H1 (cell line): ENCODE measurements around the gene GALNT12. TPM values are rescaled to one million over a fixed set of nuclear protein-coding genes. Genes with fewer than 3 reads are reported as not detected.

Source experiments
- CTCF ChIA-PET: fragments of 300-600 bp; sonication (Branson Sonifier 250); formaldehyde crosslinking; loops from one replicate; lab custom pipeline; 2021; ENCODE audit not compliant: partially characterized antibody; lab: Charles Lee
- POLR2A ChIA-PET: fragments of 300-600 bp; sonication (Branson Sonifier 250); formaldehyde crosslinking; loops from one replicate; lab custom pipeline; 2021; ENCODE audit warnings: inconsistent platforms; ENCODE audit not compliant: partially characterized antibody; lab: Charles Lee
- DNase-seq, 2 experiments: peaks; one replicate each; pipeline versions ENCODE4 v3.0.0 to v3.0.0-alpha.2; 2010 to 2022; ENCODE audit warnings: low spot score in 2 of 2, low read depth in 1 of 2, mixed read lengths in 1 of 2
- FAIRE-seq: peaks from 2 replicates; lab custom pipeline; 2011; peaks lifted over from hg19 to GRCh38; lab: Jason Lieb, UNC
- H2AFZ ChIP-seq: 2 replicates; pipeline ENCODE4 v1.8.1; 2012; ENCODE audit warnings: low read length, inconsistent platforms
- H2AK5ac ChIP-seq: 2 replicates; pipeline ENCODE4 v1.6.1; 2013; ENCODE audit warnings: low read depth, low read length
- H2BK120ac ChIP-seq: replicated peaks from 2 replicates; pipeline ENCODE3; 2013; ENCODE audit warnings: low read depth, low read length, inconsistent platforms
- H2BK12ac ChIP-seq: 2 replicates; pipeline ENCODE4 v1.6.1; 2013; ENCODE audit warnings: low read depth, low read length
- H2BK15ac ChIP-seq: 2 replicates; pipeline ENCODE4 v1.6.1; 2013; ENCODE audit warnings: low read length
- H2BK20ac ChIP-seq: 2 replicates; pipeline ENCODE4 v1.6.1; 2013; ENCODE audit warnings: low read length
- H2BK5ac ChIP-seq: 2 replicates; pipeline ENCODE4 v1.6.1; 2013; ENCODE audit warnings: low read depth, low read length
- H3K14ac ChIP-seq: 2 replicates; pipeline ENCODE4 v1.6.1; 2013; ENCODE audit warnings: inconsistent platforms; ENCODE audit not compliant: insufficient read length
- H3K18ac ChIP-seq: 2 replicates; pipeline ENCODE4 v1.6.1; 2013; ENCODE audit warnings: low read length; ENCODE audit errors: extremely low read depth
- H3K23ac ChIP-seq: 2 replicates; pipeline ENCODE4 v1.6.1; 2013; ENCODE audit warnings: inconsistent platforms; ENCODE audit not compliant: insufficient read length
- H3K23me2 ChIP-seq: 2 replicates; pipeline ENCODE4 v1.6.1; 2013; ENCODE audit warnings: low read depth, low read length
- H3K27ac ChIP-seq: 2 replicates; pipeline ENCODE4 v1.6.1; 2011; ENCODE audit warnings: low read depth, low read length, inconsistent platforms
- H3K27me3 ChIP-seq, 4 experiments: replicated peaks in 1 of 4; 1 replicate in 1 of 4; 2 replicates in 3 of 4; pipeline versions ENCODE4 v1.6.1 to v1.8.1; 2011 to 2013; ENCODE audit warnings: low read length in 3 of 4, mild to moderate bottlenecking in 3 of 4, inconsistent platforms in 2 of 4, mixed read lengths in 2 of 4, moderate library complexity in 1 of 4; ENCODE audit not compliant: control insufficient read depth in 3 of 4, insufficient read depth in 3 of 4; ENCODE audit errors: extremely low read depth in 1 of 4
- H3K36me3 ChIP-seq, 4 experiments: 2 replicates each; pipeline versions ENCODE4 v1.6.1 to v1.8.1; 2011 to 2013; ENCODE audit warnings: mild to moderate bottlenecking in 4 of 4, low read length in 3 of 4, moderate library complexity in 2 of 4, control low read depth in 1 of 4, inconsistent platforms in 1 of 4; ENCODE audit not compliant: insufficient read depth in 4 of 4, control insufficient read depth in 2 of 4
- H3K4ac ChIP-seq: replicated peaks from 2 replicates; pipeline ENCODE3; 2013; ENCODE audit warnings: low read length, low read depth, mixed read lengths, inconsistent platforms; ENCODE audit not compliant: insufficient read length
- H3K4me1 ChIP-seq, 4 experiments: replicated peaks in 1 of 4; 1 replicate in 1 of 4; 2 replicates in 3 of 4; pipeline versions ENCODE4 v1.6.1 to v1.8.1; 2011 to 2013; ENCODE audit warnings: low read length in 3 of 4, inconsistent platforms in 2 of 4, mixed read lengths in 1 of 4; ENCODE audit not compliant: insufficient read depth in 4 of 4, control insufficient read depth in 3 of 4
- H3K4me2 ChIP-seq, 2 experiments: 2 replicates each; pipeline versions ENCODE4 v1.6.1 to v1.8.1; 2011 to 2013; ENCODE audit warnings: low read depth in 2 of 2, low read length in 2 of 2, control low read depth in 1 of 2, inconsistent platforms in 1 of 2, mild to moderate bottlenecking in 1 of 2; ENCODE audit not compliant: insufficient read depth in 1 of 2
- H3K4me3 ChIP-seq, 4 experiments: fragments of 200-600, 300-600 bp in 1 of 4; sonication (generic), shearing (Covaris generic), sonication (Bioruptor Twin) in 1 of 4; 2 replicates each; pipeline versions ENCODE4 v1.5.1 to v1.8.1; 2011 to 2016; ENCODE audit warnings: low read length in 4 of 4, low read depth in 3 of 4, control low read depth in 2 of 4, inconsistent platforms in 2 of 4, mild to moderate bottlenecking in 2 of 4, mixed read lengths in 1 of 4, moderate library complexity in 1 of 4; ENCODE audit not compliant: insufficient read depth in 2 of 4; ENCODE audit errors: extremely low read depth in 1 of 4
- H3K56ac ChIP-seq: replicated peaks from 2 replicates; pipeline ENCODE3; 2013; ENCODE audit warnings: low read depth, mild to moderate bottlenecking, mixed read lengths, low read length, inconsistent platforms; ENCODE audit not compliant: insufficient read length
- H3K79me1 ChIP-seq: 2 replicates; pipeline ENCODE4 v1.6.1; 2013; ENCODE audit warnings: low read depth, low read length, control low read depth
- H3K79me2 ChIP-seq, 2 experiments: 2 replicates each; pipeline versions ENCODE4 v1.6.1 to v1.8.1; 2012 to 2013; ENCODE audit warnings: low read length in 2 of 2, mild to moderate bottlenecking in 2 of 2, inconsistent platforms in 1 of 2; ENCODE audit not compliant: insufficient read depth in 2 of 2, control insufficient read depth in 1 of 2
- H3K9ac ChIP-seq, 4 experiments: replicated peaks in 1 of 4; 1 replicate in 1 of 4; 2 replicates in 3 of 4; pipeline versions ENCODE4 v1.6.1 to v1.8.1; 2011 to 2013; ENCODE audit warnings: low read depth in 3 of 4, low read length in 3 of 4, control low read depth in 2 of 4, mild to moderate bottlenecking in 2 of 4, moderate library complexity in 2 of 4, inconsistent platforms in 1 of 4; ENCODE audit errors: extremely low read depth in 1 of 4
- H3K9me3 ChIP-seq, 2 experiments: 2 replicates each; pipeline versions ENCODE4 v1.6.1 to v1.8.1; 2012 to 2013; ENCODE audit warnings: mild to moderate bottlenecking in 2 of 2, moderate library complexity in 2 of 2, control low read depth in 1 of 2, inconsistent platforms in 1 of 2, low read depth in 1 of 2, low read length in 1 of 2, mixed read lengths in 1 of 2; ENCODE audit not compliant: insufficient read depth in 2 of 2
- H4K20me1 ChIP-seq, 2 experiments: replicated peaks in 1 of 2; 2 replicates each; pipeline versions ENCODE3 to v1.8.1; 2011 to 2013; ENCODE audit warnings: inconsistent platforms in 2 of 2, low read length in 2 of 2, mild to moderate bottlenecking in 1 of 2; ENCODE audit not compliant: insufficient read depth in 2 of 2, control insufficient read depth in 1 of 2
- H4K5ac ChIP-seq: 2 replicates; pipeline ENCODE4 v1.6.1; 2013; ENCODE audit warnings: low read length, low read depth, mixed read lengths, inconsistent platforms; ENCODE audit not compliant: insufficient read length
- H4K8ac ChIP-seq: 2 replicates; pipeline ENCODE4 v1.8.0; 2013; ENCODE audit warnings: mild to moderate bottlenecking, moderate library complexity, low read length, inconsistent platforms; ENCODE audit not compliant: insufficient read depth; ENCODE audit errors: extremely low read depth
- H4K91ac ChIP-seq: replicated peaks from 2 replicates; pipeline ENCODE3; 2013; ENCODE audit warnings: low read length, mixed read lengths, inconsistent platforms; ENCODE audit not compliant: insufficient read length
- ASH2L ChIP-seq: fragments of 200-600, 300-600 bp; sonication (generic); IDR thresholded peaks from one replicate; pipeline ENCODE4 v1.7.1; 2017; ENCODE audit warnings: low read length
- BACH1 ChIP-seq: IDR thresholded peaks from 2 replicates; pipeline ENCODE4 v1.6.1; 2012; ENCODE audit warnings: low read length, improper control_type of control experiment
- BCL11A ChIP-seq, 2 experiments: IDR thresholded peaks; one replicate each; pipeline ENCODE4 v1.6.1; 2011; ENCODE audit warnings: low read depth in 2 of 2, low read length in 2 of 2, mild to moderate bottlenecking in 2 of 2
- GTF2F1 ChIP-seq: IDR thresholded peaks from 2 replicates; pipeline ENCODE4 v1.6.1; 2012; ENCODE audit warnings: low read depth, low read length, improper control_type of control experiment, borderline replicate concordance
- HDAC6 ChIP-seq: IDR thresholded peaks from one replicate; pipeline ENCODE4 v1.7.1; 2012; ENCODE audit warnings: low read depth, mild to moderate bottlenecking, inconsistent platforms, low read length, moderate library complexity
- JUN ChIP-seq: IDR thresholded peaks from 2 replicates; pipeline ENCODE4 v1.6.1; 2011; ENCODE audit warnings: low read depth, mild to moderate bottlenecking, improper control_type of control experiment, low read length
- JUND ChIP-seq: IDR thresholded peaks from 2 replicates; pipeline ENCODE4 v1.6.1; 2011; ENCODE audit warnings: mild to moderate bottlenecking, improper control_type of control experiment, low read length
- MAX ChIP-seq: IDR thresholded peaks from 2 replicates; pipeline ENCODE4 v1.6.1; 2012; ENCODE audit warnings: inconsistent platforms
- RAD21 ChIP-seq, 2 experiments: IDR thresholded peaks in 1 of 2; conservative IDR thresholded peaks in 1 of 2; 2 replicates each; pipeline ENCODE4 v1.6.1; 2011; ENCODE audit warnings: low read depth in 2 of 2, low read length in 2 of 2, improper control_type of control experiment in 1 of 2, inconsistent platforms in 1 of 2, mild to moderate bottlenecking in 1 of 2, moderate library complexity in 1 of 2
- SP1 ChIP-seq: IDR thresholded peaks from 2 replicates; pipeline ENCODE4 v1.6.1; 2011; ENCODE audit warnings: low read depth, low read length
- SRF ChIP-seq: IDR thresholded peaks from 2 replicates; pipeline ENCODE4 v1.6.1; 2011; ENCODE audit warnings: mild to moderate bottlenecking, low read depth, low read length, moderate library complexity
- SUZ12 ChIP-seq: fragments of 200-600 bp; sonication (generic); IDR thresholded peaks from 2 replicates; pipeline ENCODE4 v1.6.1; 2012; ENCODE audit warnings: mild to moderate bottlenecking, inconsistent platforms, low read length, moderate library complexity, mixed read lengths
- TBP ChIP-seq: IDR thresholded peaks from 2 replicates; pipeline ENCODE4 v1.6.1; 2011; ENCODE audit warnings: low read depth, low read length, improper control_type of control experiment
- USF2 ChIP-seq: IDR thresholded peaks from 2 replicates; pipeline ENCODE4 v1.6.1; 2011; ENCODE audit warnings: low read length, improper control_type of control experiment
- WGBS, 2 experiments: shearing (Covaris generic) in 1 of 2; methylation state at CpG; one replicate each; pipeline versions ENCODE4 v1.1.6 to v1.1.7; 2013 to 2015; ENCODE audit warnings: low lambda C conversion rate in 2 of 2, mixed read lengths in 2 of 2, inconsistent platforms in 1 of 2, low coverage in 1 of 2, missing lambda C conversion rate in 1 of 2; ENCODE audit not compliant: insufficient replicate concordance in 2 of 2, insufficient coverage in 1 of 2, insufficient read length in 1 of 2; ENCODE audit errors: extremely low coverage in 1 of 2, missing lambda C conversion rate in 1 of 2; 5-methylcytosine and 5-hydroxymethylcytosine counted together
- polyA plus RNA-seq, 7 experiments: library from polyadenylated mRNA; depleted of rRNA in 3 of 7; stranded (reverse) in 5 of 7; unstranded in 2 of 7; fragments of >200 nt in 5 of 7; fragments of 200-250 nt in 2 of 7; gene quantifications; 1 replicate in 5 of 7; 2 replicates in 1 of 7; 4 replicates in 1 of 7; pipeline versions ENCODE4 v1.2.1 to v1.2.3, GENCODE V29; 2011 to 2013; ENCODE audit warnings: missing spikeins in 2 of 7, mixed read lengths in 2 of 7
- total RNA-seq: library from RNA; stranded (reverse); fragmentation: NEBNext Ultra II Directional; extraction: Animal tissue kit (Norgen Biotek cat#: 25700); gene quantifications from 2 replicates; pipeline ENCODE4 v1.2.1, GENCODE V29; 2021

Gene GALNT12
- total and polyA plus RNA-seq, 2 of the 8 experiments (the other 6 are each of a cell fraction or from before 2014, with no cell fraction given) = 16.2 to 19.6 TPM

GRCh38 chr9:98855592-98855991, 48.1 kb downstream of the GALNT12 start:
- ChIA-PET POLR2A (no interaction called here), CTCF (interaction anchor here (1.6 kb wide), 1 partner anchor 9 kb away, joined by 4 read pairs; no protein-coding TSS in a partner anchor)
- no peak overlapping the region for H4K5ac ChIP-seq
- H3K36me3 ChIP-seq = no peaks in the 10 kb centered on the region
- no peaks in the 10 kb centered on the region for H3K79me1 ChIP-seq
- no peak overlapping the region for H3K27ac ChIP-seq
- H2AFZ ChIP-seq = no peak overlapping the region
- H3K79me2 ChIP-seq = no peaks in the 10 kb centered on the region
- no peaks in the 10 kb centered on the region for H4K20me1 ChIP-seq
- H2BK15ac ChIP-seq = no peak overlapping the region
- H2BK120ac ChIP-seq = no peak overlapping the region
- no peak overlapping the region for H3K4ac ChIP-seq
- 81% methylated on average over 1 of the region's 1 CpG; no CpG with 5 or more reads in 1 of the 2 experiments for WGBS, 2 experiments
- no peak overlapping the region for H3K23ac ChIP-seq
- H3K4me3 ChIP-seq = no peak overlapping the region
- H3K4me1 ChIP-seq = peaks cover 0 to 2% (median under 1%) of the 10 kb centered on the region in 4 experiments; a peak in 2 of 7 replicates
- H3K27me3 ChIP-seq = no peaks in the 10 kb centered on the region
- H2BK20ac ChIP-seq = no peak overlapping the region
- no peak overlapping the region for H2BK5ac ChIP-seq
- 0 out of 4 replicates have a peak, but pooled peaks cover 0 to 2% of the 10 kb centered on the region in 2 experiments for H3K9me3 ChIP-seq
- no peak overlapping the region for H2BK12ac ChIP-seq
- H3K18ac ChIP-seq = no peak overlapping the region
- DNase-seq (no peak), FAIRE-seq (no peak)
- H3K9ac ChIP-seq = no peak overlapping the region
- H3K14ac ChIP-seq = no peak overlapping the region
- no peak overlapping the region for H3K56ac ChIP-seq
- no peak overlapping the region for H4K91ac ChIP-seq
- no peak overlapping the region for H2AK5ac ChIP-seq
- H3K4me2 ChIP-seq = no peak overlapping the region
- no peak overlapping the region for H4K8ac ChIP-seq
- H3K23me2 ChIP-seq = no peaks in the 10 kb centered on the region
- TF ChIP-seq GTF2F1 = no peak
- TF ChIP-seq TBP = no peak
- TF ChIP-seq JUN = no peak
- TF ChIP-seq SRF = no peak
- TF ChIP-seq JUND = no peak
- TF ChIP-seq BCL11A (IDR thresholded peaks at IDR 0.05; ENCODE audit: low read depth in 2 of 2, low read length in 2 of 2) = no peak
- TF ChIP-seq SP1 = no peak
- TF ChIP-seq RAD21 (IDR thresholded peaks at IDR 0.05 in 1 of 2, conservative IDR thresholded peaks at IDR 0.05 in 1 of 2; ENCODE audit: low read depth in 2 of 2, low read length in 2 of 2) = no peak
- TF ChIP-seq BACH1 = no peak
- no peak for TF ChIP-seq ASH2L
- TF ChIP-seq HDAC6 = no peak
- TF ChIP-seq SUZ12 = no peak
- TF ChIP-seq MAX = no peak
- TF ChIP-seq USF2 = no peak
